PC-9 (cell line): ENCODE data around the gene TSPAN11. TPM values are rescaled to one million over a fixed set of nuclear protein-coding genes. Genes with fewer than 3 reads are reported as not detected.

Experiments
- BruUV-seq: library from RNA; stranded (reverse); fragments of 400-500 nt; replicated peaks from 2 replicates; lab custom pipeline; 2021; lab: Mats Ljungman, UMichigan
- CTCF ChIA-PET: fragments of 300-600 bp; sonication (Branson Sonifier 250); formaldehyde crosslinking; loops from one replicate; lab custom pipeline; 2022; ENCODE audit warnings: antibody characterized with exemption; lab: Charles Lee
- POLR2A ChIA-PET: fragments of 300-600 bp; sonication (Branson Sonifier 250); formaldehyde crosslinking; loops from one replicate; lab custom pipeline; 2022; ENCODE audit warnings: antibody characterized with exemption; ENCODE audit not compliant: unreplicated experiment; lab: Charles Lee
- DNase-seq, 2 experiments: peaks; one replicate each; pipeline versions ENCODE4 v3.0.0 to v3.0.0-alpha.2; 2015 to 2022; ENCODE audit warnings: mixed read lengths in 1 of 2
- H2AFZ ChIP-seq: fragments of 200-600 bp; sonication (generic); 2 replicates; pipeline ENCODE4 v1.8.1; 2017; ENCODE audit warnings: antibody characterized with exemption
- H3F3A ChIP-seq: fragments of 200-600 bp; sonication (generic); 2 replicates; pipeline ENCODE4 v1.8.1; 2017; ENCODE audit warnings: antibody characterized with exemption, mild to moderate bottlenecking, low read depth; ENCODE audit not compliant: insufficient read depth
- H3K27ac ChIP-seq: fragments of 200-600 bp; sonication (generic); 2 replicates; pipeline ENCODE4 v1.6.1; 2016; ENCODE audit warnings: mixed run types
- H3K27me3 ChIP-seq: fragments of 200-600 bp; sonication (generic); 2 replicates; pipeline ENCODE4 v1.6.1; 2016; ENCODE audit warnings: low read depth, mixed run types; ENCODE audit not compliant: insufficient read depth
- H3K36me3 ChIP-seq: fragments of 200-600 bp; sonication (generic); 2 replicates; pipeline ENCODE4 v1.6.1; 2016; ENCODE audit warnings: low read depth, mixed run types
- H3K4me1 ChIP-seq: fragments of 200-600 bp; sonication (generic); replicated peaks from 2 replicates; pipeline ENCODE4 v1.6.1; 2016; ENCODE audit warnings: mixed run types; ENCODE audit not compliant: insufficient read depth
- H3K4me2 ChIP-seq: fragments of 200-600 bp; sonication (generic); 2 replicates; pipeline ENCODE4 v1.6.1; 2017; ENCODE audit warnings: mixed run types
- H3K4me3 ChIP-seq: fragments of 200-600 bp; sonication (generic); 2 replicates; pipeline ENCODE4 v1.6.1; 2016; ENCODE audit warnings: mixed run types
- H3K79me2 ChIP-seq: fragments of 200-600 bp; sonication (generic); 2 replicates; pipeline ENCODE4 v1.6.1; 2017; ENCODE audit warnings: low read depth, mixed run types
- H3K9me2 ChIP-seq: fragments of 200-600 bp; sonication (generic); 2 replicates; pipeline ENCODE4 v1.8.1; 2017; ENCODE audit warnings: mild to moderate bottlenecking; ENCODE audit not compliant: insufficient read depth
- H3K9me3 ChIP-seq: fragments of 200-600 bp; sonication (generic); 2 replicates; pipeline ENCODE4 v1.8.1; 2016; ENCODE audit warnings: low read depth; ENCODE audit not compliant: insufficient read depth
- H4K20me1 ChIP-seq: fragments of 200-600 bp; sonication (generic); 2 replicates; pipeline ENCODE4 v1.8.1; 2017; ENCODE audit not compliant: insufficient read depth
- EZH2 ChIP-seq: fragments of 200-600 bp; sonication (generic); IDR thresholded peaks from 2 replicates; pipeline ENCODE4 v1.8.0; 2017; ENCODE audit warnings: antibody characterized with exemption, low read depth
- intact Hi-C: fragments of 100-400 bp; cut with micrococcal nuclease; formaldehyde crosslinking; loops from one replicate; pipeline ENCODE4 v1.10.0; 2022; ENCODE audit not compliant: unreplicated experiment
- total RNA-seq: library from RNA; stranded (reverse); gene quantifications from 2 replicates; pipeline ENCODE4 v1.2.3, GENCODE V29; 2021
- TF ChIP-seq, protein P1 (sequence below): fragments of 200-600 bp; sonication (generic); conservative IDR thresholded peaks from 2 replicates; pipeline ENCODE4 v1.6.1; 2017; ENCODE audit warnings: mixed run types, antibody characterized with exemption, mild to moderate bottlenecking, moderate library complexity

Gene TSPAN11
- total RNA-seq, 1 experiment from 2014 or later = not detected

DNA sequence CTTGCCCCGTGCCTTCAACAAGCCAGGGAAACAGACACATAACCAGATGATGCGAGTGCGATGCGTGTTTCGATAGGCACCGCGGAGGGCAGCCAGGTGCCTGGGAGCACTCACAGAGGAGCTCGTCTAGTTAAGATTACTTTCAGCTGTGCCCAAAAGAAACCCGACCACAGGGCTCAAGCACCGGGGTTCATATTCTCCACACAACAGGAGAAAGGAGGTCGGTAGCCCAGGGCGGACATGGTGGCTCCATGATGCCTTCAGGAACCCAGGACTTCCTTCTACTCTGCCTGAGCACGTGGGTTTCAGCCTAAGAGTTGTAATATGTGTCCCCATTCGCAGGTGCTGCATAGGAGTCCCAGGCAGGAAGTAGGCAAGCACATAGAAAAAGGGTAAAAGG is 93.4 kb downstream of the TSPAN11 start:
- DNase-seq = no peak
- ChIA-PET CTCF (no interaction called here), POLR2A (no interaction called here)
- intact Hi-C loops = no loop called here
- Histone ChIP-seq H3K4me2 (no peak overlapping the region), H4K20me1 (no peaks in the 10 kb centered on the region), H3K79me2 (no peaks in the 10 kb centered on the region), H3K9me2 (no peaks in the 10 kb centered on the region), H3K27me3 (no peaks in the 10 kb centered on the region), H2AFZ (no peak overlapping the region), H3K36me3 (no peaks in the 10 kb centered on the region), H3F3A (peaks cover 8% of the 10 kb centered on the region; the same call in 1 of the 2 replicates), H3K4me1 (no peaks in the 10 kb centered on the region), H3K4me3 (no peak overlapping the region), H3K9me3 (peaks cover 11% of the 10 kb centered on the region; the same call in 1 of the 2 replicates), H3K27ac (no peak overlapping the region)
- TF ChIP-seq EZH2 = no peak
- TF ChIP-seq, protein P1, sequence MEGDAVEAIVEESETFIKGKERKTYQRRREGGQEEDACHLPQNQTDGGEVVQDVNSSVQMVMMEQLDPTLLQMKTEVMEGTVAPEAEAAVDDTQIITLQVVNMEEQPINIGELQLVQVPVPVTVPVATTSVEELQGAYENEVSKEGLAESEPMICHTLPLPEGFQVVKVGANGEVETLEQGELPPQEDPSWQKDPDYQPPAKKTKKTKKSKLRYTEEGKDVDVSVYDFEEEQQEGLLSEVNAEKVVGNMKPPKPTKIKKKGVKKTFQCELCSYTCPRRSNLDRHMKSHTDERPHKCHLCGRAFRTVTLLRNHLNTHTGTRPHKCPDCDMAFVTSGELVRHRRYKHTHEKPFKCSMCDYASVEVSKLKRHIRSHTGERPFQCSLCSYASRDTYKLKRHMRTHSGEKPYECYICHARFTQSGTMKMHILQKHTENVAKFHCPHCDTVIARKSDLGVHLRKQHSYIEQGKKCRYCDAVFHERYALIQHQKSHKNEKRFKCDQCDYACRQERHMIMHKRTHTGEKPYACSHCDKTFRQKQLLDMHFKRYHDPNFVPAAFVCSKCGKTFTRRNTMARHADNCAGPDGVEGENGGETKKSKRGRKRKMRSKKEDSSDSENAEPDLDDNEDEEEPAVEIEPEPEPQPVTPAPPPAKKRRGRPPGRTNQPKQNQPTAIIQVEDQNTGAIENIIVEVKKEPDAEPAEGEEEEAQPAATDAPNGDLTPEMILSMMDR = no peak
- BruUV-seq = no TSS peak

GRCh38 chr12:31020385-31021166 is 94.0 kb downstream of the TSPAN11 start:
- Histone ChIP-seq H3K79me2 (no peaks in the 10 kb centered on the region), H3F3A (peaks cover 10% of the 10 kb centered on the region; the same call in 1 of the 2 replicates), H3K4me1 (peaks cover 3% of the 10 kb centered on the region; the same call in 1 of the 2 replicates), H3K9me2 (no peaks in the 10 kb centered on the region), H3K4me3 (no peak overlapping the region), H3K9me3 (peaks cover 11% of the 10 kb centered on the region; the same call in 1 of the 2 replicates), H4K20me1 (no peaks in the 10 kb centered on the region), H3K4me2 (no peak overlapping the region), H3K27me3 (no peaks in the 10 kb centered on the region), H3K27ac (no peak overlapping the region), H3K36me3 (no peaks in the 10 kb centered on the region), H2AFZ (no peak overlapping the region)
- intact Hi-C loops = no loop called here
- ChIA-PET POLR2A (no interaction called here), CTCF (no interaction called here)
- TF ChIP-seq, protein P1 = no peak
- TF ChIP-seq EZH2 = no peak
- no TSS peak for BruUV-seq
- DNase-seq = no peak

GRCh38 chr12:31021181-31021580 is 94.6 kb downstream of the TSPAN11 start:
- CTCF ChIA-PET = no interaction called here
- Histone ChIP-seq H3K4me3 (no peak overlapping the region), H3K4me1 (peaks cover 9% of the 10 kb centered on the region; the same call in 1 of the 2 replicates), H3K36me3 (no peaks in the 10 kb centered on the region), H3K27me3 (no peaks in the 10 kb centered on the region), H4K20me1 (no peaks in the 10 kb centered on the region), H2AFZ (no peak overlapping the region), H3K4me2 (no peak overlapping the region), H3K27ac (no peak overlapping the region), H3F3A (peaks cover 17% of the 10 kb centered on the region; the same call in 1 of the 2 replicates), H3K79me2 (no peaks in the 10 kb centered on the region), H3K9me2 (no peaks in the 10 kb centered on the region), H3K9me3 (peaks cover 11% of the 10 kb centered on the region; the same call in 1 of the 2 replicates)
- no peak for TF ChIP-seq EZH2
- TF ChIP-seq, protein P1 = no peak
- BruUV-seq = no TSS peak
- POLR2A ChIA-PET = interaction anchor here (0.6 to 0.7 kb wide), 2 partner anchors 95 to 155 kb away, joined by 5 to 14 read pairs; no protein-coding TSS in a partner anchor
- intact Hi-C loops = no loop called here
- no peak for DNase-seq
